Endothelial cell of umbilical vein (primary cell): ENCODE results near the gene MLYCD.

ENCODE experiments used
- EZH2 ChIP-seq: IDR thresholded peaks from 2 replicates; pipeline ENCODE4 v1.6.1; 2012; ENCODE audit warnings: borderline replicate concordance, low read depth, mild to moderate bottlenecking, moderate library complexity, low read length, inconsistent platforms; ENCODE audit not compliant: severe bottlenecking
- POLR2A ChIP-seq: IDR thresholded peaks from 2 replicates; pipeline ENCODE4 v1.6.1; 2012; ENCODE audit warnings: low read depth, mild to moderate bottlenecking, control low read depth, low read length
- TF ChIP-seq, protein P1 (sequence below), 2 donors: IDR thresholded peaks; 1 replicate in 1 of 2; 2 replicates in 1 of 2; pipeline ENCODE4 v1.5.1; 2011; ENCODE audit warnings: low read length in 2 of 2, mild to moderate bottlenecking in 2 of 2, moderate library complexity in 2 of 2, control low read depth in 1 of 2, inconsistent platforms in 1 of 2, low read depth in 1 of 2; ENCODE audit not compliant: insufficient read depth in 1 of 2; ENCODE audit errors: extremely low read depth in 1 of 2

DNA sequence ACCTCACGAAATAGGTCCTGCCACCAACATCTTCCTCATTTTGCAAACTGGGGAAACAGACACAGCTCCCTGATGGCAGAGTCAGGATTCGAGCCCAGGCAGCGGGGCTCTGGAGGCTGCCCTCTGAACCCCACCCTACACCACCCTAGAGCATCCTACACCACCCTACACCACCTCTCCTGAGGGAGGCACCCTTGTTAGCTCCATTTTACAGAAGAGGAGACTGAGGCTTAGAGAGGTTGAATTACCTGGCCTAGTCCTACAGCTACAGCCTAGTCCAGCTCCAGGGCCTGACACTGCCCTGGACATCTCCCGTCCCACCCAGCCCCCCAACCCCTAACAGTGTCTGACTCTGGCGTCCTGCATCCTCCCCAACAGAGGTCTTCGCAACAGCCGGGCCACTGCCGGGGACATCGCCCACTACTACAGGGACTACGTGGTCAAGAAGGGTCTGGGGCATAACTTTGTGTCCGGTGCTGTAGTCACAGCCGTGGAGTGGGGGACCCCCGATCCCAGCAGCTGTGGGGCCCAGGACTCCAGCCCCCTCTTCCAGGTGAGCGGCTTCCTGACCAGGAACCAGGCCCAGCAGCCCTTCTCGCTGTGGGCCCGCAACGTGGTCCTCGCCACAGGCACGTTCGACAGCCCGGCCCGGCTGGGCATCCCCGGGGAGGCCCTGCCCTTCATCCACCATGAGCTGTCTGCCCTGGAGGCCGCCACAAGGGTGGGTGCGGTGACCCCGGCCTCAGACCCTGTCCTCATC, 65.9 kb downstream of the MLYCD start:
- no peak for TF ChIP-seq POLR2A
- TF ChIP-seq, protein P1, sequence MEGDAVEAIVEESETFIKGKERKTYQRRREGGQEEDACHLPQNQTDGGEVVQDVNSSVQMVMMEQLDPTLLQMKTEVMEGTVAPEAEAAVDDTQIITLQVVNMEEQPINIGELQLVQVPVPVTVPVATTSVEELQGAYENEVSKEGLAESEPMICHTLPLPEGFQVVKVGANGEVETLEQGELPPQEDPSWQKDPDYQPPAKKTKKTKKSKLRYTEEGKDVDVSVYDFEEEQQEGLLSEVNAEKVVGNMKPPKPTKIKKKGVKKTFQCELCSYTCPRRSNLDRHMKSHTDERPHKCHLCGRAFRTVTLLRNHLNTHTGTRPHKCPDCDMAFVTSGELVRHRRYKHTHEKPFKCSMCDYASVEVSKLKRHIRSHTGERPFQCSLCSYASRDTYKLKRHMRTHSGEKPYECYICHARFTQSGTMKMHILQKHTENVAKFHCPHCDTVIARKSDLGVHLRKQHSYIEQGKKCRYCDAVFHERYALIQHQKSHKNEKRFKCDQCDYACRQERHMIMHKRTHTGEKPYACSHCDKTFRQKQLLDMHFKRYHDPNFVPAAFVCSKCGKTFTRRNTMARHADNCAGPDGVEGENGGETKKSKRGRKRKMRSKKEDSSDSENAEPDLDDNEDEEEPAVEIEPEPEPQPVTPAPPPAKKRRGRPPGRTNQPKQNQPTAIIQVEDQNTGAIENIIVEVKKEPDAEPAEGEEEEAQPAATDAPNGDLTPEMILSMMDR (IDR thresholded peaks at IDR 0.05; ENCODE audit: extremely low read depth in 1 of 2, insufficient read depth in 1 of 2, low read depth in 1 of 2, low read length in 2 of 2): no peak
- no peak for TF ChIP-seq EZH2
